Activated naive CD4-positive, alpha-beta T cell treated with anti-CD3 and anti-CD28 coated beads, Interleukin-2, amount 50 U/mL, for 24 hours (primary cell): ENCODE data around the gene GUK1.

Source experiments
- H3K27ac Mint-ChIP-seq: one replicate; pipeline ENCODE4 v1.8.0; 2021; ENCODE audit warnings: mild to moderate bottlenecking, mixed read lengths
- H3K27me3 Mint-ChIP-seq: one replicate; pipeline ENCODE4 v1.8.0; 2021; ENCODE audit warnings: mixed read lengths
- H3K36me3 Mint-ChIP-seq: one replicate; pipeline ENCODE4 v1.8.0; 2021; ENCODE audit warnings: mixed read lengths
- H3K4me1 Mint-ChIP-seq: one replicate; pipeline ENCODE4 v1.8.0; 2021; ENCODE audit warnings: mixed read lengths
- H3K4me3 Mint-ChIP-seq: one replicate; pipeline ENCODE4 v1.8.0; 2021; ENCODE audit warnings: mild to moderate bottlenecking, mixed read lengths
- H3K9me3 Mint-ChIP-seq: one replicate; pipeline ENCODE4 v1.8.0; 2021; ENCODE audit warnings: mixed read lengths

The GUK1 gene

DNA sequence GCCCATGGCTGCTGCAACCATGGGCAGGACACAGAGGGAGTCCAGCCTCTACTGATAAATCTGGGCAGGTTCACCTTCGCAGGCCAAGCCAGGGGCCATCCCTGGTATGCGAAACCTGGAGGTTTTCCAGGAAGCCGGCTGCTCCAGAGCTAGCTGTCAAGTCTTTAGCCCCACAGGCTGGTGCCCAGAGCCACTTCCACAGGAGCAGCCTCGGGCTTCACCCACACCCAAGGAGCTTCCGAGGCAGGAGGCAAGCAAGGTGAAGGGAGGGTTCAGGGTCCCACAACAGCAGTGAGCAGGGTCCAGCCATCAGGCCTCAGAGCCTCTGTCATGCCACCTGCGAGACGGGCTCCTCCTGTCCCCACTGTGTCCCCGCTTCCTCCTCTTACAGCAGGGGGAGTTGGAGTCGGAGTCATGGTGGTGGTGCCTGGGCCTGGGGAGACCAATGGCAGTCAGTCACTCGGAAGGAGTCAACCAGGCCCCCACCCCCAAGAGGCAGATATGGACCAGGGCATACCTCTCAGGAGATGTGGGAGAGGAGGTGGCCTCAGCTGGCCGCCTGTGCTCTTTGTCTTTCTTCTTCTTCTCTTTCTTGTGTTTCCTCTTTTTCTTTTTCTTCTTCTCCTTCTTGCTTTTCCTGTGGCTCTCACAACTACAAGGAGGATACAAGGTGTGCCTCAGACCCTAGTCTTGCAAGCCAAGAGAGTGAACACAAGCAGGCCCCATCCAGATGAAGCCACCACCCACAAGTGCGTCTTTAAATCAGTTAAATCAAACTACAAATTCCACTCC is 39.1 kb upstream of the GUK1 start:
- H3K27me3 Mint-ChIP-seq = no peaks in the 10 kb centered on the region
- H3K4me3 Mint-ChIP-seq = peak overlapping the region; percentile 62
- peak overlapping the region; percentile 41 for H3K27ac Mint-ChIP-seq
- peaks cover 25% of the 10 kb centered on the region for H3K4me1 Mint-ChIP-seq
- H3K9me3 Mint-ChIP-seq = no peaks in the 10 kb centered on the region
- H3K36me3 Mint-ChIP-seq = peaks cover 2% of the 10 kb centered on the region

- H3K4me3 Mint-ChIP-seq = peak overlapping the region; percentile 62
- no peak overlapping the region for H3K27ac Mint-ChIP-seq
- peaks cover 2% of the 10 kb centered on the region for H3K36me3 Mint-ChIP-seq
- H3K9me3 Mint-ChIP-seq = no peaks in the 10 kb centered on the region
- H3K27me3 Mint-ChIP-seq = no peaks in the 10 kb centered on the region
- H3K4me1 Mint-ChIP-seq = peaks cover 24% of the 10 kb centered on the region
These were observed 38.5 kb upstream of the GUK1 start for GRCh38 chr1:228101614-228101993.

DNA sequence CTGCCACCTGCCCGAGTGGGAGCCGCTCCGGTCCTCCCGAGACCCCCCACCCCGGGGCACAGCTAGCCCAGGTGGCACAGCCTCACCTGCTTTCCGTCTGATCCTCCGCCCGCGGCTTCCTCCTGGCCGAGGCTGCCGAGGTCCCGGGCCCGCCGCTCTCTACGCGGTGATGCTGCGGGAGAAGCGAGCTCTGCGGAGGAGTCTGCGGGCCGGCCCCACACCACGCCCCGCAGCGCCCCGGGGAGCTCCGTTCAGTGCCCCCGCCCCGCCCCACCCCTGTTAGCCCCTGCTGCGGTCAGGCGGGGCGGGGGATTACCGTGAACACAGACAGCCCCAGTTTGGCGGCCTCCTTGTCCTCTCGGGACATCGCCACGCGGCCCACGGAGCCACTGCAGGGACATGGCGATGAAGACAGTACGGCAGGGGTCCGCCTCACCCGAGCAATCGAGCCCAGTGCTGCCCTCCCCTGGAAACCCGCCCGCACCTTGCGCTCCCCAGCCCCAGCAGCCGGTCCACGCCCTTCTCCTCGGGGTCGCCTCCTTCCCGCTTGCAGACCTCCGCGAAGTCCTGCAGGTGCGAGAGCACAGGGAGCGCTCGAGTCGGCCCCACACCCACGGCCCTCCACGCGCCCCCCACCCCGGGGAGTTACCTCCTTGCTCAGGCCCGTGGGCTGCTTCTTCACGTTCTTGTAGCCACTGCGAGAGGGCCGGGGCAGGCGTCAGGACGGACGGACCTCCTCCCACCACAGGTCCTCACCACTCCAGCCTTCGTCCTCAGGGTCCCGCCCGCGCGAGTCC is 37.9 kb upstream of the GUK1 start:
- Mint-ChIP-seq H3K9me3 (no peaks in the 10 kb centered on the region), H3K4me1 (peaks cover 24% of the 10 kb centered on the region), H3K4me3 (peak overlapping the region; percentile 76), H3K27ac (peak overlapping the region; percentile 68), H3K27me3 (no peaks in the 10 kb centered on the region), H3K36me3 (peaks cover 2% of the 10 kb centered on the region)

DNA sequence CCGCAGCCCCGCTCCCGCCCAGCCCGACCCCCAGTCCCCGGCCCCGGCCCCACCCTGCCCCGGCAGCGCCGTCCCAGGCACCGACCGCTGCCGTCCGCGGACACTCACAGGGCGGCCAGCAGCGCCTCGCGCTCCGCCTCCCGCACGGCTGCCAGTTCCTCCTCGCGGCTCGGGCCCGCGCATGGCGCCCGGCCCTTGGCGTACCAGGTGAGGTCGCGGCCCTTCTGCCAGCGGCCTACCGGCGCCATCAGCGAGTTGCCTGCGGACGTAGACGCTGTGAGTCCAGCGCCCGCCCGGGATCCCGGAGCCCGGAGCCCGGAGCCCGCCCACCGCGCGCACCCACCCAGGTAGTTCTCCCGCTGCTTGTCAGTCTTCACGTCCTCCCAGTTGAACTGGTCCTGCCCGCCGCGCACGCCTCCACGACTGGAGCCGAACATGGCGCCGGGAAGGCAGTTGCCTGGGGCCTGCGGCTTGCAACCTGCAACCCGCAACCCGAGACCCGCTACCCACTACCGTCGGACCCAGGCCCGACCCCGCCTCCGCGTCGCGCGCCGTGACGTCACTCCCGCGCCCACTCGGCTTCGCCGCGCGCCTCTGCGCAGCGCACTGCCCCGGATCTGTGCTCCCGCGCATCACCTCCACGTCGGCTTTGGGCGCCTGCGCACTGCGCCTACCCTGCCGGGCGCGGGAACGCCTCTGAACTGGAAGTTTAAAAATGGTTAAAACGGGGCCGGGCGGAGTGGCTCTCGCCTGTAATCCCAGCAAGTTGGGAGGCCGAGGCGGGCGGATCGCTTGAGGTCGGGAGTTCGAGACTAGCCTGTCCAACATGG is 37.1 kb upstream of the GUK1 start, which contains the start of gene C1orf35:
TSS of gene C1orf35 (minus strand) at position 535 of the 830 bp plus-strand sequence. CDS start at position 437, 98 bp downstream.
- H3K4me3 Mint-ChIP-seq = peak within 1 kb of the TSS; percentile 92
- H3K27me3 Mint-ChIP-seq = no peaks in the 10 kb centered on the region
- H3K36me3 Mint-ChIP-seq = peaks cover 2% of the 10 kb centered on the region
- H3K9me3 Mint-ChIP-seq = no peaks in the 10 kb centered on the region
- H3K27ac Mint-ChIP-seq = peak within 1 kb of the TSS; percentile 96
- H3K4me1 Mint-ChIP-seq = peaks cover 31% of the 10 kb centered on the region

DNA sequence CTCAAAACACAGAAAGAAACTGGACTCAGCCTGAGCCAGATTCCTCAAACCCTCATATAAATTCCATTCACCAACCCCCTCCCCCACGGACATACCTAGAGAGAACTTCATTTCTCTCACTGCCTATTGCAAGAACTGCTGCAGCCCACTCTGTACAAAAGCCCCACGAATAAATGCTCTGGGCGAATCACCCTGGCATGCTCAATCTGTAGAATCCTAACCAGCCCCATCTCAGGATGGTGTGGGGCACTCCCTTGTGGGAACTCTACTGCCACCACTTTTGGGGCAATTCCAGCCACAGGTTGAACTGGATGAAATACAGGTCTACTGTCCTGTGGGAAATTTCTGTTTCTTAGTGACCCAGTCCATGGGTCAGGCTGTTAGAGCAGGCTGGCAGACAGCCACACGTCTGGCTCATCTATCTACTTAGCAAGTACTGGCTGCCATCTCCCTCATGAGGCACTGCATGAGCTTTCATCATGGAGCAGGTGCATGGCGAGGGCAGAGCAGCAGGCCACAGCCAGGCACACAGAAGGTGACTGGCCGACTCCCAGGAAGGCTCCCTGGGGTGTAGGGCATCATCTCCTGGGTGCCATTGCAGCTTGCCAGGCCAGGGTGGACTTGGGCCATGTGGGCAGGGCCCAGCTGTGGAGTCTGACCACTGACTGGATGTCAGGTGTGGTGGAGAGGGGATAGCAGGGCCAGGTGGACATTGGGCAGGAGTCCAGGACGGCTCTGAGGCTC is 35.4 kb upstream of the GUK1 start:
- H3K4me1 Mint-ChIP-seq = peaks cover 36% of the 10 kb centered on the region
- H3K27ac Mint-ChIP-seq = peak overlapping the region; percentile 89
- H3K9me3 Mint-ChIP-seq = no peaks in the 10 kb centered on the region
- peak overlapping the region; percentile 92 for H3K4me3 Mint-ChIP-seq
- H3K36me3 Mint-ChIP-seq = no peaks in the 10 kb centered on the region
- no peaks in the 10 kb centered on the region for H3K27me3 Mint-ChIP-seq

DNA sequence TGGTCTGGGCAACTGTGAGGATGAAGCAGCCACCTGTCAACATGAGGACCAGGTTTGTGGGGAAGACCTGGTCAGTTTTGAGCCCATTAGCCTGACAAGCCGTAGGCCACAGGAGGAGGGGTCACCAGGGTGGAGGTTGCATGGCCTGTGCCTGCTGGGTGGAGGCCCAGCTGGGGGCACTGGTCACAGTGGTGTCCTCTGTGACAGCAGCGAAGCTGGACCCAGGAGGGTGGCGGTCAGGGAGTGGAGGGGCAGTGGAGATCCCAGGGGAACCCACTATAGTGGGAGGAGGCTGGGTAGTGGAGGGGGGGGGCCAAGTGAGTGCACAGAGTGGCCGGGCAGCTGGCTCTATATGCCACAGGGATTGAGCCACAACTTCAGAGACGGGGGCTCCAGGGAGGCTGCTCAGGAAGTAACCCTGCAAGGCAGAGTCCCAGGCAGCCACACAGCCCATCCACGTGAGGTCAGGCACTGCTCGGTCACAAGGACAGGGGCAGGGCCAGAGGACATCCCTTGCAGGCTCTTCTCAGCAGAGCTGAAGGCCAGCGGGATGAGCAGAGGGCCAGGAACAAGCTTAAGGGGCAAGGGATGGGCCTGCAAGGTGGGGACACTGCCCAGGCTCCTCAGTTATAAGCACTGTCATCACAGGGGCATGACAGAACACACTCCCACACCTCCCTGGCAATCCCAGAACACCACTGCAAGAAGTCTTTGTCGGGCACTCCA is 34.6 kb upstream of the GUK1 start:
- Mint-ChIP-seq H3K27ac (no peak overlapping the region), H3K4me3 (no peak overlapping the region), H3K27me3 (no peaks in the 10 kb centered on the region), H3K9me3 (no peaks in the 10 kb centered on the region), H3K4me1 (peaks cover 42% of the 10 kb centered on the region), H3K36me3 (no peaks in the 10 kb centered on the region)

GRCh38 chr1:228105996-228106799 is 33.9 kb upstream of the GUK1 start:
- Mint-ChIP-seq H3K27ac (peak overlapping the region; percentile 4), H3K9me3 (no peaks in the 10 kb centered on the region), H3K4me1 (peaks cover 41% of the 10 kb centered on the region), H3K36me3 (no peaks in the 10 kb centered on the region), H3K4me3 (no peak overlapping the region), H3K27me3 (no peaks in the 10 kb centered on the region)

- peaks cover 36% of the 10 kb centered on the region for H3K4me1 Mint-ChIP-seq
- no peaks in the 10 kb centered on the region for H3K27me3 Mint-ChIP-seq
- no peaks in the 10 kb centered on the region for H3K9me3 Mint-ChIP-seq
- no peaks in the 10 kb centered on the region for H3K36me3 Mint-ChIP-seq
- no peak overlapping the region for H3K4me3 Mint-ChIP-seq
- H3K27ac Mint-ChIP-seq = no peak overlapping the region
These were observed 33.4 kb upstream of the GUK1 start for GRCh38 chr1:228106800-228107054.

DNA sequence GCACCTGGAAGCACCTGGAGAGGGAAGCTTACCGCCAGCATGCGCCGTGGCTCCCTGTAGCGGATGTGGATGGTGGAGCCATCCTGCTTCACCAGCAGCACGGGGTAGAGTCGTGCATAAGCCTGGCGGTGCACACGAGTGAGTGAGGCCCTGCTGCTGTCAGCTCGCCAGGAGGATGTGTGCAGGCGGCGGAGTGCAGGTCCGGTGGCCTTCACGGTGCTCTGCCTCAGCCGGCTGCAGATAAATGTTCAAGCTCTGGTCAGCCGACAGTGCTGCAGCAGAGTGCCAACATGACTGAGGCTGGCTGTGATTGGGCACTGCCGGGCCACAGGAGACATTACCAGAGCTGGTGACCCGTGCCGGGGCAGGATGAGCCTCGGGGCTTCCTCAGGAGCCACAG is 32.4 kb upstream of the GUK1 start:
- H3K27ac Mint-ChIP-seq = no peak overlapping the region
- H3K4me3 Mint-ChIP-seq = peak overlapping the region; percentile 93
- no peaks in the 10 kb centered on the region for H3K36me3 Mint-ChIP-seq
- peaks cover 36% of the 10 kb centered on the region for H3K4me1 Mint-ChIP-seq
- H3K27me3 Mint-ChIP-seq = no peaks in the 10 kb centered on the region
- H3K9me3 Mint-ChIP-seq = no peaks in the 10 kb centered on the region

GRCh38 chr1:228108055-228108690 is 31.9 kb upstream of the GUK1 start:
- peak overlapping the region; percentile 94 for H3K27ac Mint-ChIP-seq
- H3K27me3 Mint-ChIP-seq = no peaks in the 10 kb centered on the region
- H3K4me1 Mint-ChIP-seq = peaks cover 36% of the 10 kb centered on the region
- no peaks in the 10 kb centered on the region for H3K36me3 Mint-ChIP-seq
- no peaks in the 10 kb centered on the region for H3K9me3 Mint-ChIP-seq
- H3K4me3 Mint-ChIP-seq = peak overlapping the region; percentile 93

GRCh38 chr1:228108742-228109072 is 31.4 kb upstream of the GUK1 start:
- Mint-ChIP-seq H3K9me3 (no peaks in the 10 kb centered on the region), H3K4me3 (peak overlapping the region; percentile 93), H3K36me3 (no peaks in the 10 kb centered on the region), H3K27ac (peak overlapping the region; percentile 94), H3K4me1 (peaks cover 31% of the 10 kb centered on the region), H3K27me3 (no peaks in the 10 kb centered on the region)

DNA sequence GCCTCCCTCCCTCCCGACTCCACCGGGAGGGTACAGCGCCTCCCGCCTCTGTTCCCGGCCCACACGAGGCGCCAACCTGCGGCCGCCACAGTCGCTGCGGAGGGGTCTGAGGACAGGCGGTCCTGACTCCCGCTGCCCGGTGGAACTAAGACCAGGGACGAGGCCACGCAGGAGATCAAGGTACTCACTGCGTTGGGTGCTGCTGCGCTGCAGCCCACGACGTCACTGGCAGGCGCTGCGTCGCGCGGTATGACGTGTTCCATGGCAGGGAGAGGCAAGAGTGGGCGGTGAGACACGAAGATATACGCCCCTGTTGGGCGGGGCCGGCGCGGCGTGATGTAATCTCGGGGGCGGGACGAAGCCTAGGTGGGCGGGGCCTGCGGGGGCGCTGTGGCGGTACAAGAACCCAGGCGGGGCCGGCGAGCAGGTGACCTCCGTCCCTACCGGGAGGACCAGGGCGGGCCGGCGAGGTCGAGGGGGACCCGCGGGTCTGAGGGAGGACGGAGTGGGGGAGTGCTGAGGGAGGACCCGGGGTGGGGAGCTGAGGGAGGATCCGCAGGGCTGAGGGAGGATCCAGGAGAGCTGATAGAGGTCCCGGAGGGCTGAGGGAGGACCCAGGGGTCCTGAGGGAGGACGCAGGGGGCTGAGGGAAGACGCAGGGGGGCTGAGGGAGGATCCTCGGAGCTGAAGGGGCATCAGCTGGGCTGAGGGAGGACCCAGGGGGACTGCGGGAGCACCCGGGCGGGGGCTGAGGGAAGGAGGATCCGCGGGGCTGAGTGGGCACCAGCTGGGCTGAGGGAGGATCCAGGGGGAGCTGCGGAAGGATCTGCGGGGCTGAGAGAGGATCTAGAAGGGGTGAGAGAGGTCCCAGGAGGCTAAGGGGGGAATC is 30.8 kb upstream of the GUK1 start, which contains the start of gene MRPL55:
TSS of gene MRPL55 (minus strand) at position 227 of the 889 bp plus-strand sequence. CDS start 1,039 bp downstream, outside the sequence.
- Mint-ChIP-seq H3K27me3 (no peaks in the 10 kb centered on the region), H3K27ac (peak within 1 kb of the TSS; percentile 94), H3K9me3 (no peaks in the 10 kb centered on the region), H3K4me3 (peak within 1 kb of the TSS; percentile 93), H3K36me3 (no peaks in the 10 kb centered on the region), H3K4me1 (peaks cover 29% of the 10 kb centered on the region)

- Mint-ChIP-seq H3K4me1 (peaks cover 25% of the 10 kb centered on the region), H3K36me3 (no peaks in the 10 kb centered on the region), H3K27me3 (no peaks in the 10 kb centered on the region), H3K4me3 (peak overlapping the region; percentile 93), H3K27ac (peak overlapping the region; percentile 94), H3K9me3 (no peaks in the 10 kb centered on the region)
These were observed 30.1 kb upstream of the GUK1 start for GRCh38 chr1:228109962-228110488.
